ENCODE results near the gene UGT1A4.

- TF ChIP-seq TAF1 (IDR thresholded peaks at IDR 0.05; ENCODE audit: borderline replicate concordance, insufficient read depth, low read length) (no peak), POLR2AphosphoS5 (IDR thresholded peaks at IDR 0.05; ENCODE audit: low read depth, low read length) (no peak), SIN3A (IDR thresholded peaks at IDR 0.05; ENCODE audit: borderline replicate concordance, insufficient read depth, low read length) (no peak)
Observed at GRCh38 chr2:233689501-233689900, 29.0 kb upstream of the UGT1A4 start.

All from PFSK-1 (cell line).